Esophagus squamous epithelium (tissue), 5 donors: ENCODE measurements around the gene FLT1. TPM values are rescaled to one million over a fixed set of nuclear protein-coding genes. Genes with fewer than 3 reads are reported as not detected.

Source experiments
- DNase-seq: peaks from one replicate; lab custom pipeline; 2025; lab: John Stamatoyannopoulos, UW
- H3K27ac ChIP-seq, 4 donors: fragments of 200-600 bp; sonication (generic); one replicate each; pipeline ENCODE4 v1.5.1; 2016 to 2019; ENCODE audit warnings: mild to moderate bottlenecking in 1 of 4
- H3K27me3 ChIP-seq, 4 donors: fragments of 200-600 bp; sonication (generic); 1 replicate in 3 of 4; 2 replicates in 1 of 4; pipeline versions ENCODE4 v1.5.1 to v1.6.0; 2017 to 2021; ENCODE audit warnings: antibody characterized with exemption in 1 of 4
- H3K36me3 ChIP-seq, 3 donors: fragments of 200-600 bp; sonication (generic); one replicate each; pipeline ENCODE4 v1.5.1; 2016 to 2019
- H3K4me1 ChIP-seq, 3 donors: fragments of 200-600 bp; sonication (generic); one replicate each; pipeline ENCODE4 v1.5.1; 2017 to 2019
- H3K4me3 ChIP-seq, 4 donors: fragments of 200-600 bp; sonication (generic); 1 replicate in 3 of 4; 2 replicates in 1 of 4; pipeline ENCODE4 v1.5.1; 2016 to 2019; ENCODE audit warnings: mild to moderate bottlenecking in 2 of 4, moderate library complexity in 1 of 4
- H3K9me3 ChIP-seq, 3 donors: fragments of 200-600 bp; sonication (generic); one replicate each; pipeline ENCODE4 v1.5.1; 2016 to 2019
- POLR2A ChIP-seq, 4 donors: fragments of 450-650 bp; IDR thresholded peaks; one replicate each; pipeline ENCODE4 v1.6.1; 2017; ENCODE audit warnings: antibody characterized with exemption in 4 of 4, mild to moderate bottlenecking in 4 of 4, moderate library complexity in 3 of 4
- WGBS, 2 donors: methylation state at CpG; one replicate each; pipeline ENCODE4 v1.1.5; 2018; 5-methylcytosine and 5-hydroxymethylcytosine counted together
- intact Hi-C: fragments of 100-400 bp; cut with DNase I; formaldehyde crosslinking; loops from one replicate; pipeline ENCODE4 v1.15.0; 2022
- total RNA-seq, 4 donors: library from RNA; depleted of rRNA; stranded (reverse); fragments of >200 nt; gene quantifications; one replicate each; pipeline ENCODE4 v1.1.0, GENCODE V29; 2016
- TF ChIP-seq, protein P1 (sequence below), 6 experiments: fragments of 450-650 bp in 4 of 6; fragments of 200-600 bp in 2 of 6; sonication (generic) in 2 of 6; IDR thresholded peaks; one replicate each; pipeline ENCODE4 v1.5.1; 2016 to 2019; ENCODE audit warnings: antibody characterized with exemption in 6 of 6, mild to moderate bottlenecking in 4 of 6, moderate library complexity in 4 of 6
- donor health status: DM: yes; HTN: yes; CAD: no.

The FLT1 gene
- total RNA-seq, 4 donors from 2014 or later: 2.1 to 16.4 (median 8.9) TPM

DNA sequence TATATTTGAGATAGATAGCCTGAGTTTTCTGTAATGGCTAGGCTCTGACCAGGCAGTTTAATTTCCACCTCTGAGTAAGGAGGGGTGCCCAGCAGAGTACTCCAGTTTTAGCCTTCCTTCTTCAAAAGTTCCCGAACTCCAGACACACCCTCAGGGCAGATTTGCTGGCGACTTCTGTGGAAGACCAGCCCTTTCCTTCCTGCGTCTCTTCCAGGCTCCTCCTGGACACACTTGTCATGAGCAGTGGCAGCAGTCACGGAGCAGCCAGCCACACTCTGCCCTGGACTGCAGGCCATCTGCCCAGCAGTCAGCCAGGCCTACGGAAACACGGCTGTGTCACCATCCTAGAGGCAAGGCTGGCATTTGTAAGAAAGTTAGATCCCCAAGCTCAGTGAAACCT is 6.6 kb upstream of the FLT1 start:
- peaks cover 0 to 47% (median 0%) of the 10 kb centered on the region in 4 donors for H3K27me3 ChIP-seq
- 54 to 57% methylated on average over 6 of the region's 6 CpGs for WGBS, 2 donors
- H3K4me3 ChIP-seq: no peak overlapping the region
- no peak for DNase-seq
- intact Hi-C loops: no loop called here
- H3K36me3 ChIP-seq: no peaks in the 10 kb centered on the region
- no peak overlapping the region for H3K27ac ChIP-seq
- TF ChIP-seq, protein P1, sequence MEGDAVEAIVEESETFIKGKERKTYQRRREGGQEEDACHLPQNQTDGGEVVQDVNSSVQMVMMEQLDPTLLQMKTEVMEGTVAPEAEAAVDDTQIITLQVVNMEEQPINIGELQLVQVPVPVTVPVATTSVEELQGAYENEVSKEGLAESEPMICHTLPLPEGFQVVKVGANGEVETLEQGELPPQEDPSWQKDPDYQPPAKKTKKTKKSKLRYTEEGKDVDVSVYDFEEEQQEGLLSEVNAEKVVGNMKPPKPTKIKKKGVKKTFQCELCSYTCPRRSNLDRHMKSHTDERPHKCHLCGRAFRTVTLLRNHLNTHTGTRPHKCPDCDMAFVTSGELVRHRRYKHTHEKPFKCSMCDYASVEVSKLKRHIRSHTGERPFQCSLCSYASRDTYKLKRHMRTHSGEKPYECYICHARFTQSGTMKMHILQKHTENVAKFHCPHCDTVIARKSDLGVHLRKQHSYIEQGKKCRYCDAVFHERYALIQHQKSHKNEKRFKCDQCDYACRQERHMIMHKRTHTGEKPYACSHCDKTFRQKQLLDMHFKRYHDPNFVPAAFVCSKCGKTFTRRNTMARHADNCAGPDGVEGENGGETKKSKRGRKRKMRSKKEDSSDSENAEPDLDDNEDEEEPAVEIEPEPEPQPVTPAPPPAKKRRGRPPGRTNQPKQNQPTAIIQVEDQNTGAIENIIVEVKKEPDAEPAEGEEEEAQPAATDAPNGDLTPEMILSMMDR (IDR thresholded peaks at IDR 0.05): no peak
- no peak for TF ChIP-seq POLR2A (IDR thresholded peaks at IDR 0.05)
- H3K4me1 ChIP-seq: no peaks in the 10 kb centered on the region
- no peaks in the 10 kb centered on the region for H3K9me3 ChIP-seq

DNA sequence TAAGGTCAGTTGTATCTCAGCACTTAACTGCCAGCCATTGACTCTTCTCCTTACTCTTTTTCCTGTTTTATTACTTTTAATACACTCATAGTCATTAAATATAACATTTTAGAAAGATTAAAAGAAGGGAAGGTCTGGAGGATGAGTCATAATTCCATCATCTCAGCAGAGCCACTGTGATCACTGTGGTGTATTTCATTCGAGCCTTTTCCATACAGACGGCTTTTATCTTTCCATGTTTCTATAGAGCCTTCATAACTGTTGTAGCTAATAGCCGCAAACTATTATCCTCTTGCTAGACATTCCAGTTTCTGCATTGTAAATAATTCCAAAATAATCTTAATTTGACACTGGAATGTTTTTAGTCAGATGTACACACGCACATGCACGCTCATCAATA is 4.7 kb upstream of the FLT1 start:
- H3K9me3 ChIP-seq: no peaks in the 10 kb centered on the region
- peaks cover under 1 to 65% (median 5%) of the 10 kb centered on the region in 4 donors for H3K27me3 ChIP-seq
- DNase-seq: no peak
- TF ChIP-seq, protein P1 (IDR thresholded peaks at IDR 0.05): no peak
- TF ChIP-seq POLR2A (IDR thresholded peaks at IDR 0.05): no peak
- peaks cover under 1 to 13% (median 10%) of the 10 kb centered on the region in 3 donors for H3K4me1 ChIP-seq
- H3K36me3 ChIP-seq: no peaks in the 10 kb centered on the region
- no peak overlapping the region for H3K27ac ChIP-seq
- WGBS, 2 donors: 62 to 77% methylated on average over 5 of the region's 5 CpGs
- H3K4me3 ChIP-seq: no peak overlapping the region
- intact Hi-C loops: no loop called here

- Histone ChIP-seq H3K27me3 (peaks cover 10 to 66% (median 12%) of the 10 kb centered on the region in 4 donors), H3K4me3 (no peak overlapping the region), H3K36me3 (no peaks in the 10 kb centered on the region), H3K4me1 (peaks cover 10 to 23% (median 19%) of the 10 kb centered on the region in 3 donors), H3K9me3 (no peaks in the 10 kb centered on the region), H3K27ac (no peak overlapping the region)
- 55 to 79% methylated on average over 13 to 15 of the region's 16 CpGs for WGBS, 2 donors
- no peak for TF ChIP-seq POLR2A (IDR thresholded peaks at IDR 0.05)
- TF ChIP-seq, protein P1 (IDR thresholded peaks at IDR 0.05): no peak
- DNase-seq: no peak
- intact Hi-C loops: no loop called here
Observed at GRCh38 chr13:28498481-28499115, 3.7 kb upstream of the FLT1 start.

- Histone ChIP-seq H3K27ac (no peak overlapping the region), H3K9me3 (no peaks in the 10 kb centered on the region), H3K4me3 (no peak overlapping the region), H3K27me3 (peaks cover 12 to 75% (median 17%) of the 10 kb centered on the region in 4 donors), H3K4me1 (peaks cover 11 to 25% (median 19%) of the 10 kb centered on the region in 3 donors), H3K36me3 (no peaks in the 10 kb centered on the region)
- intact Hi-C loops: no loop called here
- DNase-seq: no peak
- TF ChIP-seq, protein P1 (IDR thresholded peaks at IDR 0.05): no peak
- TF ChIP-seq POLR2A (IDR thresholded peaks at IDR 0.05): no peak
- WGBS, 2 donors: 57 to 67% methylated on average over 4 of the region's 4 CpGs
Observed at GRCh38 chr13:28497143-28497876, 2.4 kb upstream of the FLT1 start.

- intact Hi-C loops: no loop called here
- DNase-seq: no peak
- WGBS, 2 donors: 28 to 52% methylated on average over 10 of the region's 10 CpGs
- TF ChIP-seq POLR2A (IDR thresholded peaks at IDR 0.05): no peak
- TF ChIP-seq, protein P1 (IDR thresholded peaks at IDR 0.05): no peak
- Histone ChIP-seq H3K27me3 (peaks cover 12 to 86% (median 17%) of the 10 kb centered on the region in 4 donors), H3K4me1 (peaks cover 11 to 25% (median 19%) of the 10 kb centered on the region in 3 donors), H3K4me3 (no peak overlapping the region), H3K9me3 (no peaks in the 10 kb centered on the region), H3K27ac (peak overlapping the region in 1 of 4 donors; percentile 75), H3K36me3 (no peaks in the 10 kb centered on the region)
Observed at GRCh38 chr13:28496188-28496564, 1.2 kb upstream of the FLT1 start.
